Spleen (tissue), 11 donors: Measurements from ENCODE around the gene CHMP3. TPM values are rescaled to one million over a fixed set of nuclear protein-coding genes. Genes with fewer than 3 reads are reported as not detected.

Source experiments
- DNase-seq: peaks from one replicate; pipeline ENCODE4 v3.0.0-alpha.2; 2020
- H3K27ac ChIP-seq, 8 donors: fragments of 200-600 bp; sonication (generic) in 7 of 8; 1 replicate in 4 of 8; 2 replicates in 4 of 8; pipeline versions ENCODE4 v1.5.0 to v1.8.0; 2016 to 2021; ENCODE audit warnings: inconsistent platforms in 4 of 8, mild to moderate bottlenecking in 4 of 8, moderate library complexity in 1 of 8
- H3K27me3 ChIP-seq, 7 donors: fragments of 200-600 bp; sonication (generic) in 6 of 7; replicated peaks in 1 of 7; 1 replicate in 4 of 7; 2 replicates in 3 of 7; pipeline versions ENCODE4 v1.5.0 to v1.8.0; 2016 to 2021; ENCODE audit warnings: inconsistent platforms in 3 of 7, mild to moderate bottlenecking in 1 of 7
- H3K36me3 ChIP-seq, 6 donors: fragments of 200-600 bp; sonication (generic) in 5 of 6; 1 replicate in 4 of 6; 2 replicates in 2 of 6; pipeline versions ENCODE4 v1.5.0 to v1.8.0; 2016 to 2021; ENCODE audit warnings: inconsistent platforms in 2 of 6
- H3K4me1 ChIP-seq, 6 donors: fragments of 200-600 bp; sonication (generic) in 5 of 6; 1 replicate in 3 of 6; 2 replicates in 3 of 6; pipeline versions ENCODE4 v1.5.0 to v1.8.0; 2016 to 2021; ENCODE audit warnings: inconsistent platforms in 3 of 6
- H3K4me3 ChIP-seq, 8 donors: fragments of 200-600 bp; sonication (generic) in 7 of 8; 1 replicate in 4 of 8; 2 replicates in 4 of 8; pipeline versions ENCODE4 v1.5.0 to v1.8.0; 2016 to 2021; ENCODE audit warnings: inconsistent platforms in 4 of 8, mild to moderate bottlenecking in 4 of 8, moderate library complexity in 2 of 8
- H3K9me3 ChIP-seq, 8 donors: fragments of 200-600 bp; sonication (generic) in 7 of 8; 1 replicate in 4 of 8; 2 replicates in 4 of 8; pipeline versions ENCODE4 v1.5.0 to v1.8.0; 2016 to 2021; ENCODE audit warnings: inconsistent platforms in 4 of 8
- POLR2A ChIP-seq, 3 donors: fragments of 450-650 bp; IDR thresholded peaks; one replicate each; pipeline ENCODE4 v1.5.1; 2017; ENCODE audit warnings: antibody characterized with exemption in 3 of 3, mild to moderate bottlenecking in 1 of 3
- POLR2AphosphoS5 ChIP-seq, 3 donors: sonication (generic); formaldehyde crosslinking; IDR thresholded peaks; one replicate each; pipeline ENCODE4 v1.5.1; 2017; ENCODE audit warnings: antibody characterized with exemption in 3 of 3
- WGBS, 5 donors: extraction: QIAGEN DNeasy Blood & Tissue Kit in 3 of 5; methylation state at CpG; one replicate each; pipeline versions ENCODE4 v1.1.5 to v1.1.7; 2013 to 2018; 5-methylcytosine and 5-hydroxymethylcytosine counted together
- intact Hi-C: fragments of 100-400 bp; cut with DNase I; formaldehyde crosslinking; loops from one replicate; pipeline ENCODE4 v1.15.0; 2023; ENCODE audit warnings: low total_unique reads
- polyA plus RNA-seq, 3 donors: library from polyadenylated mRNA; stranded (reverse); fragments of 200-250 nt; gene quantifications; one replicate each; pipeline ENCODE4 v1.2.1, GENCODE V29; 2013
- total RNA-seq, 7 donors: library from RNA; depleted of rRNA in 3 of 7; stranded (reverse); fragments of >200 nt in 3 of 7; fragmentation: NEBNext Ultra II Directional in 4 of 7; extraction: Animal tissue kit (Norgen Biotek cat#: 25700) in 4 of 7; gene quantifications; one replicate each; pipeline versions ENCODE4 v1.1.0 to v1.2.1, GENCODE V29; 2016 to 2021
- TF ChIP-seq, protein P1 (sequence below), 11 experiments: fragments of 200-600 bp in 7 of 11; fragments of 450-650 bp in 4 of 11; sonication (generic) in 4 of 11; IDR thresholded peaks in 8 of 11; conservative IDR thresholded peaks in 3 of 11; 1 replicate in 7 of 11; 2 replicates in 4 of 11; pipeline versions ENCODE4 v1.4.0 to v1.8.0; 2016 to 2021; ENCODE audit warnings: antibody characterized with exemption in 11 of 11, inconsistent platforms in 4 of 11, mild to moderate bottlenecking in 1 of 11
- donor health status: healthy with polysubstance abuse.
- donor health status: DM: no; HTN: no; CAD: no; lungs with moderate emphysema.
- donor health status: DM: no; HTN: no; CAD: no.
- donor health status: Bipolar disorder and iron deficiency.
- donor health status: healthy.
- donor health status: DM: no; HTN: no; CAD: no.
- donor health status: DM: yes; HTN: yes; CAD: no.

The CHMP3 gene
- total and polyA plus RNA-seq, 10 donors = 33.6 to 125 (median 79.3) TPM

DNA sequence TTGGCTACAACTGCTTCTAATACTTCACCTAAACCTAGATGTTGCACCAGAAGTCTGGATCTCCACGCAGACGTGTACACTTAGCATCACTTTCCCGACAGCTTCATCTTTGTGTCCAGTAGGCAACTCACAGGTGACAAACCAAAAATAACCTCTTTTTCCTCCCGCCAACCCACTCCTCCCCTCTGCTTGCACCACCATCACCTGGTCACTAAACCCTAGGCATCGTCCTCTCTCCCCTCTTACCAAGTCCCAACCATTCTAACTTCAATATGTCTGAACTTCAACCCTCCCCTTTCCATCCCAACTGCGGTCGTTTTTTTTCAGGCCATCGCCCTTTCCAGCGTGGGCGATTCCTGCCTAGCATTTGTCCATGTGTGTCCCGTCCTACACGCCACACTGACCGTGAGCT is 413 bp upstream of the CHMP3 start:
- TF ChIP-seq, protein P1, sequence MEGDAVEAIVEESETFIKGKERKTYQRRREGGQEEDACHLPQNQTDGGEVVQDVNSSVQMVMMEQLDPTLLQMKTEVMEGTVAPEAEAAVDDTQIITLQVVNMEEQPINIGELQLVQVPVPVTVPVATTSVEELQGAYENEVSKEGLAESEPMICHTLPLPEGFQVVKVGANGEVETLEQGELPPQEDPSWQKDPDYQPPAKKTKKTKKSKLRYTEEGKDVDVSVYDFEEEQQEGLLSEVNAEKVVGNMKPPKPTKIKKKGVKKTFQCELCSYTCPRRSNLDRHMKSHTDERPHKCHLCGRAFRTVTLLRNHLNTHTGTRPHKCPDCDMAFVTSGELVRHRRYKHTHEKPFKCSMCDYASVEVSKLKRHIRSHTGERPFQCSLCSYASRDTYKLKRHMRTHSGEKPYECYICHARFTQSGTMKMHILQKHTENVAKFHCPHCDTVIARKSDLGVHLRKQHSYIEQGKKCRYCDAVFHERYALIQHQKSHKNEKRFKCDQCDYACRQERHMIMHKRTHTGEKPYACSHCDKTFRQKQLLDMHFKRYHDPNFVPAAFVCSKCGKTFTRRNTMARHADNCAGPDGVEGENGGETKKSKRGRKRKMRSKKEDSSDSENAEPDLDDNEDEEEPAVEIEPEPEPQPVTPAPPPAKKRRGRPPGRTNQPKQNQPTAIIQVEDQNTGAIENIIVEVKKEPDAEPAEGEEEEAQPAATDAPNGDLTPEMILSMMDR (IDR thresholded peaks at IDR 0.05 in 8 of 11, conservative IDR thresholded peaks at IDR 0.05 in 3 of 11) = no peak
- TF ChIP-seq POLR2AphosphoS5 (IDR thresholded peaks at IDR 0.05) = no peak
- TF ChIP-seq POLR2A (IDR thresholded peaks at IDR 0.05) = no peak
- Histone ChIP-seq H3K4me3 (peak overlapping the region in 7 of 8 donors; percentile 57 to 81 (median 60)), H3K27ac (peak overlapping the region; percentile 99 to 100 (median 100)), H3K27me3 (no peaks in the 10 kb centered on the region), H3K9me3 (no peaks in the 10 kb centered on the region), H3K4me1 (peaks cover 12 to 44% (median 28%) of the 10 kb centered on the region in 6 donors), H3K36me3 (peaks cover 0 to 7% (median 0%) of the 10 kb centered on the region in 6 donors)
- intact Hi-C loops = loop anchor here (5.0 to 10.0 kb wide), 2 partner anchors 59 to 119 kb away; partner anchors contain the start of genes KDM3A and RNF103
- 77 to 85% (median 81%) methylated on average over 13 of the region's 13 CpGs for WGBS, 5 donors
- no peak for DNase-seq

DNA sequence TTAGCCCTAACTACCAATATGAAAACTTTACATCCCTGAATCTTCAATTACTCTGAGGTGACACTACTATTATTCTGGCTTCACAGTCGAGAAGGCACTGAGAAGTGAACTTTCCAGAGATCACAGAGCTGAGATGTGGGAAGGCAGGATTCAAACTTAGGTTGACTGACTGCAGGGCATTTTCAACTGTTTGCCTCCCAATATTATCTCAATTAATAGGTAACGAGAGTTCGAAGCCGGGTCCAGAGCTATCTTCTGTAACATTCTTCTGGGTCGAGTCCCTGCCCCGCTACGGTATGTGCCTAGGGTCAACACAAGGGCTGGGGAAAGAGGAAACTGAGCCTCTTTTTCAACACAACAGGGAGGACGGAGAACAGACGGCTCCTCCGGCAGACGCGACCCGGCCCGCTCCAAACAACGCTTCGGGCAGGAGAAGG is 740 bp downstream of the CHMP3 start:
- no peaks in the 10 kb centered on the region for H3K27me3 ChIP-seq
- H3K36me3 ChIP-seq = peaks cover 0 to 7% (median 0%) of the 10 kb centered on the region in 6 donors
- peaks cover 12 to 55% (median 35%) of the 10 kb centered on the region in 6 donors for H3K4me1 ChIP-seq
- H3K9me3 ChIP-seq = no peaks in the 10 kb centered on the region
- H3K27ac ChIP-seq = peak overlapping the region; percentile 99 to 100 (median 100)
- no peak for TF ChIP-seq POLR2A (IDR thresholded peaks at IDR 0.05)
- TF ChIP-seq POLR2AphosphoS5 (IDR thresholded peaks at IDR 0.05) = no peak
- TF ChIP-seq, protein P1 (IDR thresholded peaks at IDR 0.05 in 8 of 11, conservative IDR thresholded peaks at IDR 0.05 in 3 of 11) = no peak
- peak overlapping the region; percentile 57 to 81 (median 59) for H3K4me3 ChIP-seq
- WGBS, 5 donors = 0 to 1% (median 1%) methylated on average over 12 to 16 of the region's 16 CpGs
- intact Hi-C loops = loop anchor here (5.0 to 10.0 kb wide), 2 partner anchors 60 to 118 kb away; partner anchors contain the start of genes KDM3A and RNF103
- no peak for DNase-seq

DNA sequence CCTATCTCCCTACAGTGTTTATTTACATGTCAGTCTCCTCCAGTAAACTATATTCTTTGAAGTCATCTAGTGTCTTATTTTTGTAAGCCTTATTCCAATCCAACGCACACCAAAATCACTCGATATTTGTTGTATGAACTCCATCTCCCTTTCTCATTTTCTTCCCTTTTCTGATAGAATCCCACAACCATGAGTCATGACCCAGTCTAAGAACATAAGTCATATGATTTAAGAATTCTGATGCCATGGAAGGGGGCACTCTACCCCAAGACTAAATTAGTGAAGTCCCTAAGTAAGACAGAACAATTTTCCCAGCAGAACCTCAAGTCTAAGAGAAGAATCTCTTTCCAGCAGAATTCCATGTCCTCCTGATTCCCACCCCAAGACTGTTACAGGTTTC is 5.4 kb downstream of the CHMP3 start:
- H3K4me3 ChIP-seq = no peak overlapping the region
- DNase-seq = no peak
- no peak for TF ChIP-seq POLR2A (IDR thresholded peaks at IDR 0.05)
- TF ChIP-seq, protein P1 (IDR thresholded peaks at IDR 0.05 in 8 of 11, conservative IDR thresholded peaks at IDR 0.05 in 3 of 11) = no peak
- no peak for TF ChIP-seq POLR2AphosphoS5 (IDR thresholded peaks at IDR 0.05)
- H3K4me1 ChIP-seq = peaks cover 12 to 91% (median 39%) of the 10 kb centered on the region in 6 donors
- intact Hi-C loops = no loop called here
- H3K27me3 ChIP-seq = no peaks in the 10 kb centered on the region
- no peak overlapping the region for H3K27ac ChIP-seq
- peaks cover 0 to 28% (median 6%) of the 10 kb centered on the region in 6 donors for H3K36me3 ChIP-seq
- no peaks in the 10 kb centered on the region for H3K9me3 ChIP-seq
- WGBS, 5 donors = 96 to 100% (median 97%) methylated on average over 2 of the region's 2 CpGs

DNA sequence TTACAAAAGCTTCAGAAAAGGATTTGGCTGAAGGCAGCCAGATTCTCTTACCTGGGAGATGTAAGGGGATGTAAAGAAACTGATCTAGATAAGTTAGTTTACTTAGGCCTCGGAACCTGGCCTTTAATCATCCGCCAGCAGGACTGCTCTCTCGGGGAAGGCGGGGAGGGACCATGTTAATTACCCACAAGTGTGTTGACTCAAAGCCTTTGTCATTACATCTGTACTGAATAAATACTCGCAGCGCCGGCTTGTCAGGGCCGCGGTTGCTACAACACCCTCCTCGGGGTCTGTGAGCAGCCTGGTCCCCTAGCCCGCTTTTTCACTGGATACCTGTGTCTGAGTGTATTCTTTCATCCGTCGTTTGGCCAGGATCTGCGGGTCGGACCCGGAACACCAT is 6.7 kb downstream of the CHMP3 start:
- Histone ChIP-seq H3K27me3 (no peaks in the 10 kb centered on the region), H3K4me1 (peaks cover 3 to 93% (median 28%) of the 10 kb centered on the region in 6 donors), H3K9me3 (no peaks in the 10 kb centered on the region), H3K27ac (no peak overlapping the region), H3K36me3 (peaks cover 0 to 28% (median 6%) of the 10 kb centered on the region in 6 donors), H3K4me3 (no peak overlapping the region)
- intact Hi-C loops = no loop called here
- WGBS, 5 donors = 92 to 99% (median 97%) methylated on average over 16 of the region's 16 CpGs
- DNase-seq = no peak
- no peak for TF ChIP-seq POLR2A (IDR thresholded peaks at IDR 0.05)
